GM19438 (cell line): Measurements from ENCODE around the gene PPM1H.
"Not testable (repeated sequence)": the region's sequence is repeated elsewhere in the genome, so short reads cannot be mapped to it uniquely, and the experiment has no call there.

Experiments
- ATAC-seq: cut with Tn5 transposase; IDR thresholded peaks from one replicate; pipeline ENCODE4 v1.9.1; 2021; ENCODE audit warnings: low read depth; ENCODE audit not compliant: unreplicated experiment

The PPM1H gene

DNA sequence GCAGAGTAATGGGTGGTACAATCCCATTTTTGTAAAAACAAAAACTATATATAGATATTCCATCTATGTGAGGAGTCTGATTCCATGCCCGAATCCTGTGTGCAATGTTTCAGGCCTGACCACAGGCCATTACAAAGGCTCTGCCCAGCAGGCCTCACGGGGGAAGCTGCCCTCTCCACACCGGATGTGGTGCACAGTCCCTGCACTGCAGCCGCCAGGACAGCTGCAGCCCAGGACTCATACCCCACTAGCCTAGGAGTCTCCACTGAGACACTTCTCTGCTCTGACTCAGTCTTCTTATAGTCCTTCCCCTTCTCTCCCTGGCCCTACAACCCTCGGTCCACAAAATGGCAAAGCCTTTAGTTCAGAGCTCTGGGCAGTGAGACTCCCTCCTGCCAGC is 190.4 kb downstream of the PPM1H start:
- peak; percentile 65 for ATAC-seq

DNA sequence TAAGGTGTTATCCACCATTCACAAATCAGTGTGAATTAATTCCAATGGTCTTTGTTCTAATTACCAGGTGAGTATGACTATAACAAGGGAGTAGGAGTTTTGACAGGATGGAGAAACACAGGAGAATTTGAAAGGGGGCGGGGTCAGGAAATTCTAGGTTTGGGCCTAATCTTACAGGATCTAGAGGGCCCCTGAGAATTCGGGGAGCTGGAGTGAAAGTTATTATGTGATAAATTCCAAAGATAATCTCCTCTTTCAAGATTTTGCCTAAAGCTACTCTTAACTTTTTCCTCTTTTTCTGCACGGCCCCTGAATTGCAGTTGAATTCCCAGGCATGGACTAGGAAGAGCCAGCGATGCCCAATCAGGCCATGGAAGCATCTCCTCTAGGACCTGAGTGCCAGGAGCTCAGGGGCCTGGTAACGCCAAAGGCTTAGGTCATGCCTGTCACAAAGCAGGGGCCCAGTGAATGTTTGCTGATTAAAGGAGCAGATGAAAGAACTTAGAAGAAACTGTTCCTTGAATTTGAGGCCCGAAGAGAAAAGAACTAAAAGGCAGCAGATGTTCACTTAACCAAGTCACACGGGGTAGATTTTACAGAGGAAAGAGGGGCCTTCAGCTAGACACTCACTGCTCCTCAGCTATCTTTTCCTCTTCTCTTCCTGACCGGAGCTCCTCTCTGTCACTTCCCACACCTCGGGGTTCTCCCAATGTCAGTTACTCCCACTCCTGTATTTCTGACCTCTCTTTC is 195.5 kb downstream of the PPM1H start:
- ATAC-seq, result no peak

DNA sequence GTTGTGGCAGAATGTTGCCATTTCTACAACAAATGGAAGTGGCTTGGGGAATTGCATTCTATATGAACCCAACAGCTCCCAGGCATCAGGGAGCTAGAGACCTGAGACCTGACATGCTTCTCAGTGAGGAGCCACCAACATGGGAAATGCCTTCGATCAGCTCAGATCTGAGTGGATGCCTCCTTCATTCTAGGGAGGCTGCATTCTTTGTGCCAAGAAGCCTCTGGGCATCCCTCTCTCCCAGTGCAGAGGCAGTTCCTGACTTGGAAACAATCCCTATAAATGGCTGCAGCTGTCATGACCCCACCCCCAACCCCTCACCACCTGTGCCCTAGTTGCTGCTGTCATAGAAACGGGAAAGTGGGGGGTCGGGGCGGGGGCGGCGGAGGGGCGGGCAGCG is 196.3 kb downstream of the PPM1H start:
- ATAC-seq, result no peak

DNA sequence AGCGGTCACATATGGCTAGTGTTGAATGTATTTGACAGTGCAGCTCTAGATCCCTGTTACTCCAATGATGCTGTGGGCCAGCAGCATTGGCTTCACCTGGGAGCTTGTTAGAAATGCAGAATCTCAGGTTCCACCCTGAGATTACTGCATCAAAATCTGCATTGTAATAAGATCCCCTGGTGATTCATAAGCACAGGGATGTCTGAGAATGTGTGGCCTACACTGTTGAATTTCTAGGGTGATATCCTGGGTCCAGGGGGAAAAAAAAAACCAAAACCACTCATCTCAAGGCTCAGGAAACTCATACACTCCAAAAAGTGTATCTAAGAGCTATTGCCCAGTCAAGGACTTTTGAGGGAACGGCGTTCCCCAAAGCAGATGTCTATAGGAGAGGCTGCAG is 196.8 kb downstream of the PPM1H start:
- ATAC-seq, result no peak

DNA sequence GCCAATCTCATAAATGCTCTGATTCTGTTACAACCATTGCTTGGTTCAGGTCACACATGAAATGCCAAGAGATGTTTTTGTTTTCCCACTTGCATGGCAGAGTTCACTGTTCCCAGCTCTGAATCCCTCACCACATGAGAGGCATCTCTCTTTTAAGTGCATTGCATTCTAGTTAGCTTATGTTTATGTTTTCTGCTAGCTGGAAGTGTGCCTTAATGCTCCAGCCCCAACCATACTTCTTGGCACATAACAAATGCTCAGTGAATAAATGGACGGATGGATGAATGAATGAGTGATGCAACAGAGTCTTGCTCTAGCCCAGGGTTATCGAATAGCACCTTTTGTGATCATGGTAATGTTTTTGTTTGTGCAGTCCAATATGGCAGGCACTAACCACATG is 197.3 kb downstream of the PPM1H start:
- ATAC-seq, result no peak

DNA sequence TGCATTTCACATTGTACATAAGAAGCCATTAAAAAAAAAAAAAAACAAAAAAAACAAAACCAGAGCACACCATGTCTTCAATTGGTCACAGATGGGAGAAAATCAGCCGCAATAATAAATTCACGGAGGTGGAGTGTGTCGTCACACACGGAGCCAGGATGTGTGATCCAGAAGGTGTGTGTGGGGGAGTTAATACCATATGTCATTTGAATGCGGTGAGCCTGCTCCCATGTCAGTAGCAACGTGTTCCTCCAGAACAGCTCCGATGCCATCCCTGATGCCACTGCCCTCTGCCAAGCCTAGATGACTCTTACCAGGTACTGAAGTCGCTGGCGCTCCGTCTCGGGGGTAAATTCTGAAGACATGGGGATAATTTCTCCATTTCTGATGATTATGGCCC is 197.8 kb downstream of the PPM1H start:
- no peak for ATAC-seq

DNA sequence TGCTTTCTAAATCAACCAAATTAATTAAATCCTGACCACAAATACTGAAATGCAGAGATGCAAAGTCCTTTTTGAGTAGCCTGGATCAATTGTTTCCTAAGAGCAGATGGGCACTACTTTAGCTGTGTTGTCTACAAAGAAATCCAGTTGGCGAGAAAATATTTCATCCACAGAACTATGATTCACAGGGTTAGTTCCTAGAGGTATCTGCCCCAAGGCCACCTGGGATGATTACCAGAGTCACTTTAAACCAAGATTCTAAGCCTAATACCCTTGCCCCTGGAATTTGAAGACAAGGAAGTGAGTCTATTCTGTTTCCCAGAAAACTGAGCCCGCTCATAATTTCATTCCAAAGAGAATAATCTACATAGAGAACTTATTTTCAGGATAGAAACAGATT is 198.4 kb downstream of the PPM1H start:
- no peak for ATAC-seq

DNA sequence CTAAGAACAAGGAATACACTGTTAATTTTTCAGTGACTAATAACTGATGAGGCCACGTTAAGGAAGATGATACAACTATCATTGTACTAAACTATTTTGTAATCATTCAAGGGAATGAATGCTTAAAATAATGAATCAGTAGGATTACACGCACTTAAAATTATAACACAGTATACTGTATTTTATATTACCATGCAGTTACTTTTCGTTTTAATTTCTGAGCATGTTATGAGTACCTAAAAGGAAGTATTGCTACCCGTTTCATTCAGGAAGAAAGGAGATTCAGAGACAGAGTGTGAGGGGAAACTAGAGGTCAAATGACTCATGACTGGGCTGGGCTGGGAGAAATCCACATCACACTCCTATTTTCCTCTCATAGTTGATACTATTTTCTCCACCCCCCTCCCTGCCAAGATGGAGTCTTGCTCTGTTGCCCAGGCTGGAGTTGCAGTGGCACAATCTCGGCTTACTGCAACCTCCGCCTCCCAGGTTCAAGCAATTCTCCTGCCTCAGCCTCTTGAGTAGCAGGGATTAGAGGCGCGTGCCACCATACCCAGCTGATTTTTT is 202.0 kb downstream of the PPM1H start:
- no peak for ATAC-seq

DNA sequence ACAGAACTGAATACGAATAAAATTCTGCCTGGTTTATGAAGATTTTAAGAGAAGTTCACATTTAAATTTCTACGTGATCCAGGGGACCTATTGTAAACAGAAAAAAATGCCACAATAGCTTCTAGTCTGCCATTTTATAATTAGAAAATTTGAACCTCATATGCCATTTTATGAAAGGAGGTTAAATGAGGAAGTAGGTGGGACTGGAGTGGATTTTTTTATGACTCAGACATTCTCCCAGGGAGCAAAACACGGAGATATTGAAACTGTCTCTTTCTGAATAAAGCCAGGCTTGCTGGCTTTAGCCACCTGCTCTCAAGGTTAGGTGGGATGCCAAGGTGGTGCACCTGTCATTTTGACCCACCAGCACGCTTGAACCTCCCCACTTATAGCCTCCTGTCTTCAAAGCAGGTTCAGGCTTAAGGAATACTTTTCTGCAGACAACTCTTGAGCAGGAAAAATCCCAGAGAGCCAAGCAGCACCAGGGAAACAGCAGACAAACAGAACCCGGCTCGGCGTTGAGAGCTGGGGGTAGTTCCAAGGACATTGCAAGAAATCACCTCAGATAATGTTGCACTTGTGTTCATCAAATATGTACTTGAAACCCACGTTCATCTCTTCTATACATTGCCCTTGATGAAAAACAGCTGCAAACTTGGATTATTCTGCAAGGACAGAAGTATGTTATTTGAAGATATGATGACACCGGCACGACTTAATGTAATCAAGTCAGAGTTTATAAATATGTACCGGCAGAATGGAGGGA is 203.7 kb downstream of the PPM1H start:
- ATAC-seq, result no peak

DNA sequence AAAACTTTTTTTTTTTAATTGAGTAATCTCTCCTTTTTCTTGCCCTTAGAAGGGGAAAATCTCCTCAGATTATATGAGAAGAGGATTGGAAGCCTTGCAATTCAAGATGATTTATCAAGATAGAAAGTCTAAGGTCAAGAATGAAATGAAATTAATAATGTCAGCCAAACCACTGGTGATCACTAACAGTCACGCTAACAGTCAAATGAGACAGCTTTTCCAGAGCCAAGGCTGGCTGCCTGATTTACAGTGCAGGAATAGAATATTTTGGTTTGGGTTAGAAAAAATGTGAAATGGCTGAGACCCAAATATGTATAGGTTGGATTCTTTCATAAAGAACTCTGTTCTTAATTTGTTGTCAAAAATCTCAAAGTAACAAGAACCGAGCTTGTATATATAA is 204.3 kb downstream of the PPM1H start:
- ATAC-seq, result no peak

DNA sequence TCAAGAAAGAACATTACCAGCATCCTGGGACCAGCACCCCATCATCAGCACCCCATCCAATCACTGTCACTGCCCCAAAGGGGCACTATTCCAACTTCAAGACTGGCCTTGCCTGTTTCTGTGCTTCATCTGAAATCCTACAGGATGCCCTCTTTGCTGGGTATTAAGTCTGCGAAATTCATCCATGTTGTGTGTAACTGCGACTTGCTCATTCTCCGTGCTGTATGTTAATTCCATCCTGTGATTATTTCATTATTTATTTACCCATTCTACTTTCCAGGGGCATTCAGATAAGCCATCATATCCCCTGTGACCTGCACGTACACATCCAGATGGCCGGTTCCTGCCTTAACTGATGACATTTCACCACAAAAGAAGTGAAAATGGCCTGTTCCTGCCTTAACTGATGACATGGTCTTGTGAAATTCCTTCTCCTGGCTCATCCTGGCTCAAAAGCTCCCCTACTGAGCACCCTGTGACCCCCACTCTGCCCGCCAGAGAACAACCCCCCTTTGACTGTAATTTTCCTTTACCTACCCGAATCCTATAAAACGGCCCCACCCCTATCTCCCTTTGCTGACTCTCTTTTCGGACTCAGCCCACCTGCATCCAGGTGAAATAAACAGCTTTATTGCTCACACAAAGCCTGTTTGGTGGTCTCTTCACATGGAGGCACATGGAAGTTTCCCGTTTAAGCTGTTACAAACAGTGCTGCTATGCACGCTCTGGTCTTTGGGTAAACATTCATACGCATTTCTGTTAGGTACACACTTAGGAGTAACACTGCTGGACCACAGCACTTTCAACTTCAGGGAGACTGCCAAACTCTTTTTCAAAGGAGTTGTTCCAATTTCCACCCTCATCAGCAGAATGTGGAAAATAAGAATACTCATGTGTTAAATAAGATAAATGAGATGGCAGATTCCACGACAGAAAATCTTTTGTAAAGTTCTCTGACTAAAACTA is 205.1 kb downstream of the PPM1H start:
- ATAC-seq, result not testable (repeated sequence)

DNA sequence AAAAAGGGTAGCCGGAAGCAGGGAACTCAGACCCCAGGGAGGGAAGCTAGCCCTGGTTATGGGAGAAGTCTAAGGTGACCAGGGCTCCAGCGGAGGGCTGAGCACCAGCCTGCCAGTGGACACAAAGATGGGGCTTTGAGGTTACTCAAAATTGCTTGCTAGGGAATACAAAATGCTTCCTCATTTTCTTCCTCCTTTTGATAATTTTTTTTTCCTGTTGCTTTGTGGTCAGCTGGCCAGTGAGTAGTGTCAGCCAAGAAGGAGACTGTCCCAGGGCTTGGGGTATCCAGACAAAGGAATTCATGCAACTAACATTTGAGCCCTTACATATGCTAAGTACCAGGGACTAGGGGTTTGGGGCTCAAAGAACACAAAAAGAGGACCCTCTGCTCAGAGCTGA is 206.2 kb downstream of the PPM1H start:
- ATAC-seq, result no peak

DNA sequence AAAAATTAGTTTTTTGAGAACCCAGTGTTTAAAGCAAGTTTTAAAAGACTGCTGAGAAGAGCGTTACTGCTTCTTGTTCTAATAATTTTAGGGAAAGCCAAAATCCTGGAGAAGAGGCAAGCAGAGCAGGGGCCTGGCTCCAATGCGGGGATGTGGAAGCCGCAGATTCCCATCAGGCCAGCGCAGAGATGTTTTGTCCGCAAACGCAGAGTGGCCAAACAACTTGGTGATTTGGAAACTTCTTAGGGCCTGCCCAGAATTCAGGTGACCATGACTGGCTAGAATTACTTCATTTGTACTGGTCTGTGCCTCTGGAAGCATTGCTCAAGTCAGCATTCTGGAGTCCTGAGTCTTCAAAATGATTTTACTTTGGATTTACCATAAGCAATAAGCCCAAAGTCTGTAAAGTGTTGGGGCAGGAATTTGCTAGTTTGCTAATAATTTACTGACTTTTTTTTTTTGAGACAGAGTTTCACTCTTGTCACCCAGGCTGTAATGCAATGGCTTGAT is 208.4 kb downstream of the PPM1H start:
- ATAC-seq, result no peak

DNA sequence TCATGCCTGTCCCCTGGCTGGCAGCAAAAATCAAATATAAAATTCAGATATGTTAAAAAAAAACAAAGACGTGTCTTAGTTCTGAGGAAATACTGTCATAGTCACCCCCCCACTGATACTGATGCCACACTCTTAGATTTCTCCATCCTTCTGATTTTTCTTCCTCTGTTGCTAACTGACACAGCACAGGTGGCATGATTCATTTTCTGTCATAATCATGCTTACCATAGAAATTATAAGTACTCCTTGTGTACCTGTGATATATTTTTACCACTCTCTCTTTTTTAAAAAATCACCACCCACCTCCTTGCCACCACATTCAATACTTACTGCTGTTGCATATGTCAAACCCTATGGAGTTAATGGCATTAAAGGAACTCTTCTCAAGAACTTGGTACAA is 209.2 kb downstream of the PPM1H start:
- no peak for ATAC-seq

DNA sequence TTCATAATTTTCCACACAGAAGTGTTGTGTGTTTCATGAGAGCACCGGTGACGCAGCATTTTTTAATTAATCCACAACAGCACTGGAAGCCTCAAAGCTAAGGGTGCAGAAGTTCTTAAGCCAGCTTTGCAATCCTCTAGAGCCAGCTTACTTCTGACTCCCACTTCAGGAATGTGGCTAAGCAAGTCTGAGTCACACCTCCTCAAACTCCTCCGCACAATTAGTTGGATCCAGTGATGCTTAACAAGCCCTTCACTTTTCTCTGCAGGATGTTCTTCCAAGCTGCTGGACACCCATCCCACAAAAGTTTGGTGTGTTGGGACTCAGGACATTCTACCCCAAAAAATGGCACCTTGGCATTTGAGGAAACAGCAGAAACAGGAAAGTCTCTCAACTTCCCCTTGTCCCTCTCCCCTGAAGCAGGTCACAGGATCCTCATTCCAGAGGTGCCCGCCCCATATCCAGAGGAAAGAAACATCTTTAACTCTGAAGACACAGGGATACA is 210.0 kb downstream of the PPM1H start:
- ATAC-seq, result no peak

DNA sequence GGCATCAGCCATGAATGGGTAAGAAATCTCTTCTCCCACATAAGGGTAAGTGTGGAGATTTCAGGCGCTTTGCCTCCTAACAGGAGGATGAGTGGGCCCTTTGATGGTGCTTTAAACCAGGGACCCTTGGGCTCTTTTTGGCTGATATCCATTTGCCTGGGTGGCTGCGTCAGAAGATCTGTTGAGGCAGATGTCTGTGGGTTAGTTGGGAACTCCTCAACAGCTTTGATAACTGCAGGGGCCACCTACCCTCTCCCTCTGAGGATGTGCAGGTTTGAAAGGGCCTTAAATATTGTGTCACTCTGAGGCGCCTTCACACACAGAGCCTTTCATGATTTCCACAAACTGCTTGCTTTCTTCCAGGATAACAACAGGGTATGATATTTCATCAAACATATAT is 210.7 kb downstream of the PPM1H start:
- ATAC-seq, result no peak

DNA sequence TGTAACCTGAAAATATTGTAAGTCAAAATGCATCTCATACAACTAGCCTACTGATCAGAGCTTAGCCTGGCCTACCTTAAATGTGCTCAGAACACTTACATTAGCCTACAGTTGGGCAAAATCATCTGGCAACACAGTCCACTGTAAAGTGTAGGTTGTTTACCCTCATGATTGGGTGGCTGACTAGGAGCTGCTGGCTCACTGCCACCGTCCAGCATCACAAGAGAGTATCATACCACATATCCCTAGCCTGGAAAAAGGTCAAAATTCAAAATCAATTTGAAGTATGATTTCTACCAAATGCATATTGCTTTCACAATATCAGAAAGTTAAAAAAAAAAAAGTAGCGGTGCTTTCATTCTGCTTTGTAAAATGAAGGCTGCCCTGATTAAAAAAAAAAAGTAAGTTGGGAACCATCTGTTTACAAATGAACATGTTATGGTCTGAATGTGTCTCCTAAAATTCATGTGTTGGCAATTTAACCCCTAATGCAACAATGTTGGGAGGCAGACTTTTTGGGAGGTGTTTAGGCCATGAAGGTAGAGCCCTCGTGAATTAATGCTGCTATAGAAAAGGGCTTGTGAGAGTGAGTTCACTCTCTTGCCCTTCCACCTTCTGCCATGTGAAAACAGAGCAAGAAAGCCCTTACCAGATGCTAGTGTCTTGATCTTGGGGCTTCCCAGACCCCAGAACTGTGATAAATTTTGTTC is 211.8 kb downstream of the PPM1H start:
- no peak for ATAC-seq

DNA sequence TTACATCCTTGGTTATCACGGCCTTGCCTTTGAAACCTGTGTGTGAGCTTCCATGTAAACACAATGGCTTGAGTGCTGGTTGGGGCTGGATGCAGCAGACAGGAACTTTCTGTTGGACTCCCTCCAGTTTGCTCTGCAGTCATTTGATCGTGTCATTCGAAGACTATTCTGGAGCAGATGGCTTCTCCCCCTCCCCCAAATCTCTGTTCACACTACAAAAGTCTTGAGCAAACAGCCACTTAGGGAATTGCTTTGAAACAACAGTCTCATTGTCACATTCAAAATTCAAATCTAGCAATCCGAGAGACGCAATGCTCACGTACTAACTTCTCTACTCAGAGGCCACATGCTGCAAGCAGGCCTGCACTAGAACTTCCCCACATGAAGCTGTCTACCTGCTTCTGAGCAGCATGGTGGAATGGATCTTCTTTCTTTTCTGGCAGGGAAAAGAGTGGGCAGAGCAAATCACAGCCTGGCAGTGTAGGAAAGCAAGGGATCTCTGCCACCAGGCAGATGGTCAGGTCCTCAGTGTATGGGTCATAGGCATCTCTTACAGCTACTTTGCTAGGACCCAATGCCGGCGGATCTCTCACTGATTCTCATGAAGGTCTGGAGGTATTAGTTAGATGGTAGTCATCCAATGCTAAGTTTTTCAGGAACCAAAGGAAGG is 214.2 kb downstream of the PPM1H start:
- ATAC-seq, result no peak

DNA sequence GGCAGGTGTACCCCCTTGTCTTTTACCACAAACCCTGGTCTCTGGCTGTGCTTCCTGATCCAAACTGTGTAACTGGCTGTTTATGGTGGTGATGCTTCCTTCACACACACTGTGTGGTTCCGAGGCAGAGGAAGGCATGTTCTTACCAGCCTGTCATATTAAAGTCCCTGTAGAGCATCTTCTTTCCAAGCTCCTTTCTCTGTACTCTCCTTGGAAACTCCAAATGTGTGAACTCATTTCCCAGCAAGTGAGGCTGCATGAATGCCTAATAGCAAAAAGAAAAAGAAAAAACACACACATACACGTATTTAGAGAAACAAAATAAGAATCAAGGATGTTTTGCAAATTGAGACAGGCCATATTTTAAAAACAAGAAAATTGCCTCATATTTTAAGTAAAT is 214.9 kb downstream of the PPM1H start:
- ATAC-seq, result no peak
